ENCODE measurements around the gene TTC38.
A peak's percentile ranks its signal among the peaks of the same experiment; 100 is the strongest.

The TTC38 gene

GRCh38 chr22:46250035-46250782 is 17.6 kb upstream of the TTC38 start, which contains the start of gene CDPF1 (continued):
- TF ChIP-seq ZBTB11 (tag by site-specific recombination; conservative IDR thresholded peaks at IDR 0.05; ENCODE audit: low read depth) (peak; percentile 62), WT1 (tag by site-specific recombination; IDR thresholded peaks at IDR 0.05) (0 out of 2 replicates have a peak, but pooled peaks have one; percentile 12), GLIS2 (tag by site-specific recombination; IDR thresholded peaks at IDR 0.05) (peak; percentile 90), HIC1 (tag by site-specific recombination; IDR thresholded peaks at IDR 0.05) (peak; percentile 81; the same call in 1 of the 2 replicates), ZBTB48 (tag by site-specific recombination; IDR thresholded peaks at IDR 0.05) (peak; percentile 81), KLF16 (tag by site-specific recombination; IDR thresholded peaks at IDR 0.05) (0 out of 2 replicates have a peak, but pooled peaks have one; percentile 43), ZNF596 (tag by site-specific recombination; IDR thresholded peaks at IDR 0.05) (0 out of 2 replicates have a peak, but pooled peaks have one; percentile 12), ZNF704 (tag by site-specific recombination; IDR thresholded peaks at IDR 0.05) (no peak), ZBTB49 (tag by site-specific recombination; IDR thresholded peaks at IDR 0.05; ENCODE audit: low read depth) (no peak), ZNF266 (tag by site-specific recombination; IDR thresholded peaks at IDR 0.05; ENCODE audit: low read depth) (no peak), ZNF311 (tag by site-specific recombination; IDR thresholded peaks at IDR 0.05; ENCODE audit: borderline replicate concordance) (no peak), YY2 (tag by site-specific recombination; IDR thresholded peaks at IDR 0.05) (no peak), ZNF76 (tag by site-specific recombination; IDR thresholded peaks at IDR 0.05; ENCODE audit: borderline replicate concordance, low read depth) (peak; percentile 35; the same call in 1 of the 2 replicates), ZEB2 (tag by site-specific recombination; IDR thresholded peaks at IDR 0.05) (peak; percentile 34; the same call in 1 of the 2 replicates), ZNF341 (tag by site-specific recombination; IDR thresholded peaks at IDR 0.05; ENCODE audit: low read depth) (peak; percentile 55), CTCF (tag by site-specific recombination; IDR thresholded peaks at IDR 0.05) (peak; percentile 77), BCL11A (tag by site-specific recombination; IDR thresholded peaks at IDR 0.05; ENCODE audit: low read depth) (0 out of 2 replicates have a peak, but pooled peaks have one; percentile 45), ZFHX2 (tag by site-specific recombination; conservative IDR thresholded peaks at IDR 0.05) (peak; percentile 66), ZNF394 (tag by site-specific recombination; IDR thresholded peaks at IDR 0.05; ENCODE audit: borderline replicate concordance) (peak; percentile 34; the same call in 1 of the 2 replicates), GLIS1 (tag by site-specific recombination; IDR thresholded peaks at IDR 0.05) (peak; percentile 57; the same call in 1 of the 2 replicates)
- TF ChIP-seq, protein P1, sequence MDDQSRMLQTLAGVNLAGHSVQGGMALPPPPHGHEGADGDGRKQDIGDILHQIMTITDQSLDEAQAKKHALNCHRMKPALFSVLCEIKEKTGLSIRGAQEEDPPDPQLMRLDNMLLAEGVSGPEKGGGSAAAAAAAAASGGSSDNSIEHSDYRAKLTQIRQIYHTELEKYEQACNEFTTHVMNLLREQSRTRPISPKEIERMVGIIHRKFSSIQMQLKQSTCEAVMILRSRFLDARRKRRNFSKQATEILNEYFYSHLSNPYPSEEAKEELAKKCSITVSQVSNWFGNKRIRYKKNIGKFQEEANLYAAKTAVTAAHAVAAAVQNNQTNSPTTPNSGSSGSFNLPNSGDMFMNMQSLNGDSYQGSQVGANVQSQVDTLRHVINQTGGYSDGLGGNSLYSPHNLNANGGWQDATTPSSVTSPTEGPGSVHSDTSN (CRISPR knock-in tag; IDR thresholded peaks at IDR 0.05): peak; percentile 92
- TF ChIP-seq, protein P2, sequence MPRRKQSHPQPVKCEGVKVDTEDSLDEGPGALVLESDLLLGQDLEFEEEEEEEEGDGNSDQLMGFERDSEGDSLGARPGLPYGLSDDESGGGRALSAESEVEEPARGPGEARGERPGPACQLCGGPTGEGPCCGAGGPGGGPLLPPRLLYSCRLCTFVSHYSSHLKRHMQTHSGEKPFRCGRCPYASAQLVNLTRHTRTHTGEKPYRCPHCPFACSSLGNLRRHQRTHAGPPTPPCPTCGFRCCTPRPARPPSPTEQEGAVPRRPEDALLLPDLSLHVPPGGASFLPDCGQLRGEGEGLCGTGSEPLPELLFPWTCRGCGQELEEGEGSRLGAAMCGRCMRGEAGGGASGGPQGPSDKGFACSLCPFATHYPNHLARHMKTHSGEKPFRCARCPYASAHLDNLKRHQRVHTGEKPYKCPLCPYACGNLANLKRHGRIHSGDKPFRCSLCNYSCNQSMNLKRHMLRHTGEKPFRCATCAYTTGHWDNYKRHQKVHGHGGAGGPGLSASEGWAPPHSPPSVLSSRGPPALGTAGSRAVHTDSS (tag by site-specific recombination; IDR thresholded peaks at IDR 0.05): no peak
